HCT116 (cell line): Measurements from ENCODE around the gene FAM76B. TPM values are rescaled to one million over a fixed set of nuclear protein-coding genes. Genes with fewer than 3 reads are reported as not detected.

Experiments
- ATAC-seq: fragments of 200-7000 bp; cut with Tn5 transposase; 2 replicates; pipeline ENCODE4 v1.9.1; 2020; ENCODE audit warnings: mild to moderate bottlenecking, moderate library complexity
- BruUV-seq: library from RNA; stranded (reverse); fragments of 400-500 nt; replicated peaks from 2 replicates; lab custom pipeline; 2021; lab: Mats Ljungman, UMichigan
- CTCF ChIA-PET: fragments of 300-600 bp; sonication (Branson Sonifier 250); formaldehyde crosslinking; loops from one replicate; lab custom pipeline; 2021; ENCODE audit warnings: antibody characterized with exemption; lab: Charles Lee
- POLR2A ChIA-PET: fragments of 300-600, 350-600 bp; sonication (Branson Sonifier 250); formaldehyde crosslinking; loops from one replicate; lab custom pipeline; 2021; ENCODE audit warnings: antibody characterized with exemption; lab: Charles Lee
- RAD21 ChIA-PET, 2 experiments: fragments of 300-600 bp; sonication (Branson Sonifier 250); formaldehyde crosslinking; loops; one replicate each; lab custom pipeline; 2023; ENCODE audit warnings: low total read pairs in 2 of 2; ENCODE audit not compliant: uncharacterized antibody in 2 of 2, unreplicated experiment in 2 of 2, low non-redundant PET in 1 of 2; lab: Charles Lee
- DNase-seq: peaks from one replicate; pipeline ENCODE4 v3.0.0-alpha.2; 2010; ENCODE audit warnings: low read depth, low spot score
- H2AFZ ChIP-seq: fragments of 200-600 bp; shearing (Covaris generic), sonication (generic); 2 replicates; pipeline ENCODE4 v1.6.1; 2017; ENCODE audit warnings: low read depth, mixed run types, mixed read lengths, antibody characterized with exemption, low read length; ENCODE audit not compliant: poor library complexity, severe bottlenecking
- H3K27ac ChIP-seq: 2 replicates; pipeline ENCODE4 v1.5.1; 2012; ENCODE audit warnings: low read depth, low read length
- H3K27me3 ChIP-seq: fragments of 200-600 bp; sonication (generic); 2 replicates; pipeline ENCODE4 v1.6.1; 2016; ENCODE audit warnings: mixed run types, low read length, mixed read lengths; ENCODE audit not compliant: insufficient read depth
- H3K36me3 ChIP-seq, 2 experiments: fragments of 200-500 bp in 1 of 2; fragments of 200-600 bp in 1 of 2; sonication (Bioruptor generic) in 1 of 2; sonication (generic) in 1 of 2; 2 replicates each; pipeline versions ENCODE4 v1.5.1 to v1.6.1; 2014 to 2016; ENCODE audit warnings: low read length in 2 of 2, inconsistent platforms in 1 of 2, mixed read lengths in 1 of 2, mixed run types in 1 of 2; ENCODE audit not compliant: insufficient read depth in 2 of 2, control insufficient read depth in 1 of 2
- H3K4me1 ChIP-seq, 2 experiments: fragments of 200-600 bp in 1 of 2; sonication (generic) in 1 of 2; 2 replicates each; pipeline versions ENCODE4 v1.5.1 to v1.6.1; 2012 to 2017; ENCODE audit warnings: low read length in 2 of 2, inconsistent platforms in 1 of 2, mild to moderate bottlenecking in 1 of 2, mixed read lengths in 1 of 2, mixed run types in 1 of 2, moderate library complexity in 1 of 2; ENCODE audit not compliant: insufficient read depth in 2 of 2, control insufficient read depth in 1 of 2
- H3K4me2 ChIP-seq: fragments of 200-600 bp; sonication (generic); 2 replicates; pipeline ENCODE4 v1.6.1; 2017; ENCODE audit warnings: mixed run types, low read length, mixed read lengths
- H3K4me3 ChIP-seq, 2 experiments: fragments of 200-600 bp in 1 of 2; sonication (generic) in 1 of 2; replicated peaks in 1 of 2; 2 replicates each; pipeline ENCODE4 v1.5.1; 2011 to 2016; ENCODE audit warnings: low read length in 2 of 2, control low read depth in 1 of 2, low read depth in 1 of 2, mild to moderate bottlenecking in 1 of 2, mixed read lengths in 1 of 2, mixed run types in 1 of 2
- H3K79me2 ChIP-seq: fragments of 200-600 bp; sonication (generic); 2 replicates; pipeline ENCODE4 v1.6.1; 2017; ENCODE audit warnings: mild to moderate bottlenecking, mixed run types, low read length, moderate library complexity, mixed read lengths; ENCODE audit not compliant: insufficient read depth
- H3K9ac ChIP-seq: fragments of 200-600 bp; sonication (generic); 2 replicates; pipeline ENCODE4 v1.6.1; 2016; ENCODE audit warnings: low read length, mixed read lengths
- H3K9me2 ChIP-seq: fragments of 200-600 bp; sonication (generic), shearing (Covaris generic); 2 replicates; pipeline ENCODE4 v1.6.1; 2017; ENCODE audit warnings: mixed run types, mild to moderate bottlenecking, moderate library complexity; ENCODE audit not compliant: insufficient read depth
- H3K9me3 ChIP-seq, 2 experiments: fragments of 200-500 bp in 1 of 2; fragments of 200-600 bp in 1 of 2; sonication (Bioruptor generic) in 1 of 2; sonication (generic) in 1 of 2; 2 replicates each; pipeline ENCODE4 v1.6.1; 2014 to 2017; ENCODE audit warnings: low read length in 2 of 2, mixed read lengths in 2 of 2, inconsistent platforms in 1 of 2, low read depth in 1 of 2, mild to moderate bottlenecking in 1 of 2, mixed run types in 1 of 2, moderate library complexity in 1 of 2; ENCODE audit not compliant: control insufficient read depth in 1 of 2, insufficient read depth in 1 of 2
- H4K20me1 ChIP-seq: fragments of 200-600 bp; sonication (generic), shearing (Covaris generic); 2 replicates; pipeline ENCODE4 v1.6.1; 2017; ENCODE audit warnings: mixed run types, mild to moderate bottlenecking, moderate library complexity; ENCODE audit not compliant: insufficient read depth
- CBX3 ChIP-seq: IDR thresholded peaks from 2 replicates; pipeline ENCODE4 v1.6.1; 2012; ENCODE audit warnings: low read depth
- CTCF ChIP-seq, 3 experiments: fragments of 200-600 bp in 1 of 3; sonication (generic) in 1 of 3; IDR thresholded peaks in 2 of 3; conservative IDR thresholded peaks in 1 of 3; 2 replicates each; pipeline ENCODE4 v1.5.1; 2012 to 2017; ENCODE audit warnings: low read depth in 2 of 3, low read length in 2 of 3, antibody characterized with exemption in 1 of 3, borderline replicate concordance in 1 of 3, control low read depth in 1 of 3, mild to moderate bottlenecking in 1 of 3, mixed read lengths in 1 of 3, mixed run types in 1 of 3, moderate library complexity in 1 of 3; ENCODE audit not compliant: insufficient read depth in 1 of 3
- ELF1 ChIP-seq: IDR thresholded peaks from 2 replicates; pipeline ENCODE4 v1.6.1; 2012; ENCODE audit warnings: low read depth, borderline replicate concordance
- EZH2phosphoT487 ChIP-seq: fragments of 200-600 bp; IDR thresholded peaks from 2 replicates; pipeline ENCODE4 v1.6.1; 2018; ENCODE audit warnings: antibody characterized with exemption, borderline replicate concordance
- JUND ChIP-seq: IDR thresholded peaks from 2 replicates; pipeline ENCODE4 v1.6.1; 2012
- POLR2A ChIP-seq: IDR thresholded peaks from 2 replicates; pipeline ENCODE4 v1.7.0; 2011; ENCODE audit warnings: borderline replicate concordance; ENCODE audit not compliant: insufficient read depth, insufficient read length; ENCODE audit errors: extremely low read depth
- POLR2AphosphoS5 ChIP-seq: IDR thresholded peaks from 2 replicates; pipeline ENCODE4 v1.6.1; 2011; ENCODE audit warnings: mild to moderate bottlenecking, low read depth, low read length, moderate library complexity
- REST ChIP-seq: IDR thresholded peaks from 2 replicates; pipeline ENCODE4 v1.6.1; 2012; ENCODE audit warnings: low read depth
- SP1 ChIP-seq: IDR thresholded peaks from 2 replicates; pipeline ENCODE4 v1.6.1; 2012; ENCODE audit warnings: low read depth
- SRF ChIP-seq: IDR thresholded peaks from 2 replicates; pipeline ENCODE4 v1.6.1; 2012; ENCODE audit warnings: low read depth
- ZBTB33 ChIP-seq: IDR thresholded peaks from 2 replicates; pipeline ENCODE4 v1.6.1; 2011; ENCODE audit warnings: mild to moderate bottlenecking, low read length, moderate library complexity; ENCODE audit not compliant: insufficient replicate concordance; ENCODE audit errors: extremely low read depth
- ZNF274 ChIP-seq: fragments of 200-500 bp; sonication (Bioruptor generic); IDR thresholded peaks from 2 replicates; pipeline ENCODE4 v1.6.1; 2014; ENCODE audit warnings: mild to moderate bottlenecking, low read depth, low read length, inconsistent platforms
- intact Hi-C: fragments of 100-400 bp; cut with micrococcal nuclease; formaldehyde crosslinking; loops from 2 replicates; pipeline ENCODE4 v1.10.0; 2022
- total RNA-seq: library from RNA; stranded (reverse); gene quantifications from one replicate; pipeline ENCODE4 v1.2.1, GENCODE V29; 2021; ENCODE audit not compliant: unreplicated experiment
- TF ChIP-seq, protein P1 (sequence below): IDR thresholded peaks from 2 replicates; pipeline ENCODE4 v1.6.1; 2012

The FAM76B gene
- total RNA-seq, 1 experiment from 2014 or later: 27.5 TPM

DNA sequence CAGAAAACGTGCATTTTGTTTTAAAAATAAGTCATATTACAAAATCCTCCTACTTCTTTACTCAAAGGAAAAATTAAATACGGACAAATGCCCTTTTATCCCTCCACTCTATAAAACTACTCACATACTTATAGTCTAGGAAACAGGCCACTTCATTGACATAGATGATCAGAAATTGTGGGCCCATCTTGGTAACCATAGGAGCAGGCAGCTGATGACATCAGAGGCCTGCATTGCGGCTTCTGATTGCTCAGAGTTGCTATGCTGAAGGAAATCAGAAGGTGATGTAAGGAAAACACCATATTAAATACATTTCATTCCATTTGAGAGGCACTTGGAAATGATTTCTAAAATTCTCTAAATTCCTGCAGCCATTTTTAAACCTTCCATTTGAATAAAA lies 27.0 kb downstream of the FAM76B start:
- no peak overlapping the region for H3K4me2 ChIP-seq
- BruUV-seq: no TSS peak
- no peaks in the 10 kb centered on the region for H4K20me1 ChIP-seq
- DNase-seq (no peak), ATAC-seq (no peak)
- intact Hi-C loops: loop anchor here (5.0 to 10.0 kb wide), 3 partner anchors 662 to 1140 kb away; partner anchors contain the start of gene SRSF8
- TF ChIP-seq POLR2A: no peak
- no peak for TF ChIP-seq ZBTB33
- TF ChIP-seq JUND: no peak
- no peak for TF ChIP-seq CBX3
- TF ChIP-seq, protein P1, sequence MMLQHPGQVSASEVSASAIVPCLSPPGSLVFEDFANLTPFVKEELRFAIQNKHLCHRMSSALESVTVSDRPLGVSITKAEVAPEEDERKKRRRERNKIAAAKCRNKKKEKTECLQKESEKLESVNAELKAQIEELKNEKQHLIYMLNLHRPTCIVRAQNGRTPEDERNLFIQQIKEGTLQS: no peak
- TF ChIP-seq CTCF (IDR thresholded peaks at IDR 0.05 in 2 of 3, conservative IDR thresholded peaks at IDR 0.05 in 1 of 3; ENCODE audit: borderline replicate concordance in 1 of 3, insufficient read depth in 1 of 3, low read depth in 2 of 3, low read length in 2 of 3): no peak
- no peak for TF ChIP-seq ZNF274
- no peak for TF ChIP-seq POLR2AphosphoS5
- no peak for TF ChIP-seq EZH2phosphoT487
- TF ChIP-seq ELF1: no peak
- TF ChIP-seq REST: no peak
- no peak for TF ChIP-seq SRF
- TF ChIP-seq SP1: no peak
- H3K9ac ChIP-seq: no peak overlapping the region
- no peaks in the 10 kb centered on the region for H3K36me3 ChIP-seq
- ChIA-PET POLR2A (interaction anchor here (1.1 to 1.3 kb wide), 2 partner anchors 27 to 610 kb away, joined by 3 read pairs; partner anchors contain the start of gene FAM76B), RAD21 (no interaction called here), CTCF (interaction anchor here (2.6 to 8.3 kb wide), 2 partner anchors 57 to 610 kb away, joined by 8 to 83 read pairs; no protein-coding TSS in a partner anchor)
- H3K9me2 ChIP-seq: no peaks in the 10 kb centered on the region
- H3K27me3 ChIP-seq: no peaks in the 10 kb centered on the region
- no peak overlapping the region for H3K4me3 ChIP-seq
- no peaks in the 10 kb centered on the region for H3K79me2 ChIP-seq
- H2AFZ ChIP-seq: no peak overlapping the region
- no peak overlapping the region for H3K27ac ChIP-seq
- no peaks in the 10 kb centered on the region for H3K9me3 ChIP-seq
- no peaks in the 10 kb centered on the region for H3K4me1 ChIP-seq
